Measurements from ENCODE around the gene ING2.
"Not testable (repeated sequence)": the region's sequence is repeated elsewhere in the genome, so short reads cannot be mapped to it uniquely, and the experiment has no call there.

ING2 gene

DNA sequence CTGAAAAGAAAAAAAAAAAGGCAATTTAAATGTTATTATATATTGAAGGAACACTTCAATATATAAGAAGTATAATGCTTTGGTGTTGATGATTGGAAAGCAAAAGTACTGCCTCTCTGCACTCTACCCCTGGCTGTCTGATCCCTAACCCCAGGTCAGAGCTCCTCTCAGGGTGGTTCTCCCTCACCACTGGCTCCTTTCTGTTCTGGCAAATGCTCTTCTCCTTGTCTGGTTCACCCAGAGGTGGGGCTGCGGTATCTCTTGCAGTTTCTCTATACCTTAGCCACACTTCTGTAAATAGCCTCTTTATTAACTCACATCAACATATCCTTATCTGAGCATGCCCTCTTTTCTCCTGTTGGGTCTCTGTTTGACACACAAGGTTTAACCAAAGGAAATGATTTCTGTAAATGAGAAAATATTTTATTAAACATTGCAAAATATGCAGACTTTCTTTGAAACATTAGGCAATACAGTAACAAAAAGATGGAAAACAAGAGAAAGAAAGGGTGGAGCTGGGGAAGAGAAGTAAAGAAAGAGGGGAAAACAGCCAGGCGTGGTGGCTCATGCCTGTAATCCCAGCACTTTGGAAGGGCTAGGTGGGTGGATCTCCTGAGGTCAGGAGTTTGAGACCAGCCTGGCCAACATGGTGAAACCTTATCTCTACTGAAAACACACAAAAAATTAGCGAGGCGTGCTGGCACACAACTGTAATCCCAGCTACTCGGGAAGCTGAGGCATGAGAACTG is 45.7 kb downstream of the ING2 start:
- no peak for DNase-seq

DNA sequence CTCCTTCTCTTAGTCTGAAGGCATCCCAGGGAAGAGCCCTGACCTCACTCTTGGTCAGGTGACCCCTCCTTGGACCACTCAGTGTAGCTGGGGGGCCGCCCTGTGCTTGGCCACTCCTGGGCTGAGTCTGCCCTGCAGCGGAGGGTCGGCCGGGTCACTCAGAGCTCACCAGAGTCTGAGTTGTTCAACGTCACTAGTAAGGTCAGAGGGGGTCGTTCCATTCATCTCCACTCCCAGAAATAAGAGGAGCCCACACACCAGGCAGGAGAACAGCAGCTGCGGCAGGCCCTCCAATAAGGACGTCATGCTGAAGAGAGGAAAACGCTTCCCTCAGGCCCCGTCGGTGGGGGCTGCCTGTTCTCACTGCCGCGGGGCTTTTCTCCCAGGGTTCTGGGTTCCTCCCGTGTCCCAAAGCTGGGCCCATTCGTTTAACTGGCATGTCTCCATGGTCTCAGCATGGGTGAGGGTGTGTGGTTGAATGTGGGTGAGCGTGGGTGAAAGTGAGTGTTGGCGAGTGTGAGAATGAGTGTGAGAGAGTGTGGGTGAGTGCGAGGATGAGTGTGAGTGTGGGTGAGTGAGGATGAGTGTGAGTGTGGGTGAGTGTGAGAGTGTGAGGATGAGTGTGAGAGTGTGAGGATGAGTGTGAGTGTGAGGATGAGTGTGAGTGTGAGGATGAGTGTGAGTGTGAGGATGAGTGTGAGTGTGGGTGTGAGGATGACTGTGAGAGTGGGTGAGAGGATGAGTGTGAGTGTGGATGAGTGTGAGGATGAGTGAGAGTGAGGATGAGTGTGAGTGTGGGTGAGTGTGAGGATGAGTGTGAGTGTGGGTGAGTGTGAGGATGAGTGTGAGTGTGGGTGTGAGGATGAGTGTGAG is 47.7 kb downstream of the ING2 start:
- no peak for DNase-seq

DNA sequence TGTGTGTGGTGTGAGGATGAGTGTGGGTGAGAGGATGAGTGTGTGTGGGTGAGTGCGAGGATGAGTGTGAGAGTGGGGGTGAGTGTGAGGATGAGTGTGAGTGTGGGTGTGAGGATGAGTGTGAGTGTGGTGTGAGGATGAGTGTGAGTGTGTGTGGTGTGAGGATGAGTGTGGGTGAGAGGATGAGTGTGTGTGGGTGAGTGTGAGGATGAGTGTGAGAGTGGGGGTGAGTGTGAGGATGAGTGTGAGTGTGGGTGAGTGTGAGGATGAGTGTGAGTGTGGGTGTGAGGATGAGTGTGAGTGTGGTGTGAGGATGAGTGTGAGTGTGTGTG is 48.3 kb downstream of the ING2 start:
- not testable (repeated sequence) for DNase-seq

DNA sequence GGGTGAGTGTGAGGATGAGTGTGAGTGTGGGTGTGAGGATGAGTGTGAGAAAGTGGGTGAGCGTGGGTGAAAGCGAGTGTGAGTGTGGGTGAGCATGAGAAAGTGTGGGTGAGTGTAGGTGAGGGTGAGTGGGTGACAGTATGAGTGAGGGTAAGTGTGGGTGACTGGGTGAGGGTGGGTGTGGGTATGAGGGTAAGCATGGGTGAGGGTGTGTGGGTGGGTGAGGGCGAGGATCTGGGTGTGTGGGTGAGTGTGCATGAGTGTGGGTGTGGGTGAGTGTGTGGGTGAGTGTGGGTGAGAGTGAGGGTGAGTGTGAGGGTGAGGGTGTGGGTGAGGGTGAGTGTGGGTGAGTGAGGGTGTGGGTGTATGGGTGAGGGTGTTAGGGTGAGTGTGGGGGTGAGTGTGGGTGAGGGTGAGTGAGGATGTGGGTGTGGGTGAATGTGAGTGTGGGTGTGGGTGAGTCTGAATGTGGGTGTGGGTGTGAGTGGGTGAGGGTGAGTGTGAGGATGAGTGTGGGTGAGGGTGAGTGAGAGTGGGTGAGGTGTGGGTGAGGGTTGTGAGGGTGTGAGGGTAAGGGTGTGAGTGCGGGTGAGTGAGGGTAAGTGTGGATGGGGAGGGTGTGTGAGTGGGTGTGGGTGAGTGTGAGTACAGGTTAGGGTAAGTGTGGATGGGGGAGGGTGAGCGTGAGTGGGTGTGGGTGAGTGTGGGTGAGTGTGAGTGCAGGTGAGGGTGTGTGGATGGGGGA is 48.9 kb downstream of the ING2 start:
- no peak for DNase-seq

DNA sequence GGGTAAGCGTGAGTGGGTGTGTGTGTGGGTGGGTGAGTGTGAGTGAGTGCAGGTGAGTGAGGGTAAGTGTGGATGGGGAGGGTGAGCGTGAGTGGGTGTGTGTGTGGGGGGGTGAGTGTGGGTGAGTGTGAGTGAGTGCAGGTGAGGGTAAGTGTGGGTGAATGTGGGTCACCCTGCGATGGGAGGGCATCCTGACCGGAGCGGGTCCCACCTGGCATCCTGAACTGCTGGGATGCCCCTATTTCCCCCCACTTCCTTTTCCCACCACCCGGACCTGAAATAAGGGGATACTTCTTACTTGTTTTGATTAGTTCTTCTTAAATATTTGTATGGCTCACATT is 49.5 kb downstream of the ING2 start:
- no peak for DNase-seq

DNA sequence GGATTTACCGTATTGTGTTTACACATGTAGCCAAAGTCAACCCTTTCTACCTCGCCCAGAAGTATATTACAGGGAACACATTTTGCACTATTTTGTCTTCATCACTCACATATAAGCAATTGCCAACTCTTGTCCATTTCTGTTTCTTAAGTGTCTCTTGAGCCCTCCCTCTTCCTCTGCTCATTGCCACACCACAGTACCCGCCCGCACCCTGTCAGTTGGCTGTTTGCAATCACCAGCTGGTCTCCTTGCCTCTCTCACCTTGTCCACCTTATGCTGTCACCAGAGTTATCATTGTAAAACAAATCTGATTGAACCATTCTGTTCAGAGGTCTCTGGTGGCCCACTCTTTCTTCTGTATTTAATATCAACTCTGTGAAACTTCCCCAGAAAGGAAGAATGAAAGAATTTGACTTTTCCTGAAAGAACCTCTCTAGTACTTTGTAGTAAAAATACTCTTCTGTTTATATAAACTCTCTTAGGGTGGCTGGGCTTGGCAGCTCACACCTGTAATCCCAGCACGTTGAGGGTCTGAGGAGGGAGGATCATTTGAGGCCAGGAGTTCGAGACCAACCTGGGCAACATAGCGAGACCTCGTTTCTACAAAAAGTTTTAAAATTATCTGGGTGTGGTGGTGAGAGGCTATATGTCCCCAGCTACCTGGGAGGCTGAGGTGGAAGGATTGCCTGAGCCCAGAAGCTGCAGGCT is 50.2 kb downstream of the ING2 start:
- no peak for DNase-seq

DNA sequence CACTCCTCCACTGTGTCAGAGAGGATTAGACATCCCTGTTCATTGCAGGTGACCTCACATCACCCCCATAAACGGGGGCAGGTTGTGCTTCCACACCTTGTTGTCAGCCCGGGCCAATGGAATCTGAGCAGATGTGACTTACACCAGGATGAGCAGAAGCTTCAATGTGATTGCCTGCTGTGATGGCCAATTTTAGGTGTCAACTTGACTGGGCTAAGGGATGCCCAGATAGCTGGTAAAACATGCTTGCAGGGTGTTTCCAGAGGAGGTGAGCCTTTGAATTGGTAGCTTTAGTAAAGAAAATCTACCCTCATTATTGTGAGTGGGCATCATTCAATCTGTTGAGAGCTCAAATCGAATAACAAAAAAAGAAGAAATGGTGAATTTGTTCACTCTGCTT is 52.1 kb downstream of the ING2 start:
- DNase-seq = no peak

DNA sequence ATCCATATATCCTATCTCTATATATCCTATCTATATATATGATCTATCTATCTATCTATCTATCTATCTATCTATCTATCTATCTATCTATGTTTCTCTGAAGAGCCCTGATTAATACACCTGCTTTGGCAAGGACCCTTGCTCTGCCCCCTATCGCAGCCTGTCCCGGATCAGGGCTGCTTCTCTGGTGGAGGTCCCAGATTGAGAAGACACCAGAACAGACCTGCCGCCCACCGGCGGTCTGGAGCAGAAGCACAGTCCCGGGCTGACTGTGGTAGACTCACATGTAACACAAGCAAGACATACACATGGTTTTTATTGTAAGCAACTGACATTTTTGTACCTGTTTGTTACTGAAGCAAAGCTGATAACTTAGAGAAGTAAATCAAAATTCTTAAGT is 52.8 kb downstream of the ING2 start:
- DNase-seq = no peak

DNA sequence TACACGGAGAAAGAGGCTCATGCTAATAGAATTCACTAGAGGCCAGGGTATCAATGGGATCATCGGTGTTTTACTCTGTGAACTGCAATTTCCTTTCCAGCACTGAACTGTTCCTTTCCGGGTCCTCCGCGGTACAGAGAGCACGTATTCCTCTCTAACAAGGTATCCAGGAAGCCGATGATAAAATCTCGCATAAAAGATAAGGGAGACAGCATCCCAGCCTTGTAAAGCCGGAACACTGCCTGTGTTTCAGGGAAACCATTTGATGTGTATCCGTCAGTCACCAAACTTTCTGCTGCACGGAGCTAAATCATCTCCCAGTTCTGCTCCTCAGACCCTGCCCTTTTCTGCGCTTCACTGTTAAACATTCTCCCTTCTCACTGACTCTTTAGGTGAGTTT is 54.0 kb downstream of the ING2 start:
- no peak for DNase-seq

DNA sequence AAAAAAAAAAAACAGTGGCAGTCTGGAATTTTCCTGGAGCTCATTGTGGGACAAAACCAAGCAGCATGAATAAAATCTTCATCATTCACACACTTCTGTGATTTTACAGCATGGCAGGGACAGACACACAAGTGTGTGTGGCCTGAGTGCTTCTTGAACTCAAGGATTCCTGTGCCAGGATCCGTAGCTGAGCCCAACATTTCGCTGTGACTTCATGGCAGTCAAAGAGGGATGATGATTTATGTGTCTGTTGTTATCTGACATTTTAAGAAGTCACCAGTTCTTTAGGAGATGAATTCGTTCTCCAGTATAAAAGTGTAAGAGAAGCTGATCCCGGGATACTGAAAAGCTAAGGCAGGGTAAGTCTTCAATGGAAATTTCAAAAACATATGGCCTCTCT is 57.0 kb downstream of the ING2 start:
- DNase-seq = no peak
